Kidney capillary endothelial cell (primary cell): ENCODE results near the gene MDM1.

Source experiments
- DNase-seq: peaks from one replicate; pipeline ENCODE4 v3.0.0-alpha.2; 2018; ENCODE audit warnings: low spot score

The MDM1 gene

DNA sequence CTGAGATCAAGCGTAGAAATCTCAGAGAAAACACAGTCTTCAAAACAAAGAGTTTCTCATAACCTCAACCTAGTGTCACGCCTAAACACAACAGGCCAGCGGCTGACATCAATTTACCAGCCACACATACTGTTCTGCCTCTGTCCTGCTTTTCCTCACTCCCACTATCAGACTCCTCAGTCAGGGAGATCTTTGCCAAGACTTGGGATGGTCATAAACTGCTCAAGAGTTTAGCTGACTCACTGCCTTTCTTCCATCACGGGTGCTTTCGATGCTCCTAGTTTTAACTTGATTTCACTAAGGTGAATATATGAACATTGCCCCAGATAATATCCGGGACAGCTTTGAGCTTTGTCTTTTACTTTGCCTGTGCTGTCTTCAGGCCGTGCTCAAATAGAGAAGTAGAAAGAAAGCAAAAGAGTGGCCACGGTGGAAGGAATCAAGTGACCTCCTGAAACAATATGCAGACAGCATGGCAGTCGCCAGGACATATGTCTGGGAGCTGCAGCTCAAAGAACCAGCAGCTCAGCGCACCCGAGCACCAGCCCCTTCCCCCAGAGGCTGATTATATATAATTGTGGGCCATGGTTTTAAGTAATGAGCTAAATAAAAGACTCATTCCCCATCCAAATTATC is 12.1 kb downstream of the MDM1 start:
- DNase-seq: no peak

DNA sequence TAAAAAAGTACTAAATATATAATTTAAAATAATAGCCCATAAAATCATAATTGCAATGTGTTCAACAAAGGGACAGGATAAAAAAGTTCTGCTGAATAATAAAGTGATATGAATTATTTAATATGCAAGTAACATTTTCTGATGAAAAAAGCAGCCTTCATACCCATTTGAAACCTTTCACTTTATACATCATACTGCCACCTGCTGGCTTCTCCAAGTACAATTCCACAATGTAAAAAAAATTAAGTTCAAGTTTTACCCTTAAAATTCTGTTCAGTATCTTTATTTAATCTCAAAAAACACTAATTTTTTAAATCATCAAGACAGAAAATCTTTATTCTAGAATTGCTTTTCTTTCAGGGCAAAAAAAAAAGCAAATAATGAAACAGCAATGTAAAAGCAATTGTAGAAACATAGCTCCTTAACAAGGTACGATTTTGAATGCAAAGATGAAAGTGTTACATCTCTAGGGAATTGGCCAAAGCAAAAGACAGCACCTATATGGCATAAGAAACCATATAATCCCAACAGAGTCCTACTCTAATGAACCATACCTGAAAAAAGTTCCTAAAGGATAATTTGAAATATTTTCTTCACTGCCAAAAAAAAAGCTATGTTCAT is 15.0 kb downstream of the MDM1 start:
- peak; percentile 48 for DNase-seq

DNA sequence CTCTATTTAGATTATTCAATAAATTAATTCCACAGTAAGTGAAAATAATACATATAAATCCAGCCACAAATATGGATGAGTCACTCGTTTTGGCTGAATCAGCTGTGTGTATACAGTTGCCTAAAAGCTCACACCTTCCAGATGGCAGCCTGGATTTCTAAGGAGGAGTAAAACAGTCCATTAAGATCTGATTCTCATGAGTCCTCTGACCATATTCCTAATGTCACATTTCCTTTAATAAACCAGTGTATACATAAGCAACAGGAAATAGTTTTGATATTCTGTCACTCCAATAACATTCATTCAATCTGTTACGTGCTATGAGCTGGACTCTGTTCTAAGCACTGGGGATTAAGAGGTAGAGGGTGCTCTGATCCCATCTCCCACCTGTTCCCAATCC is 21.8 kb downstream of the MDM1 start:
- DNase-seq: peak; percentile 40

DNA sequence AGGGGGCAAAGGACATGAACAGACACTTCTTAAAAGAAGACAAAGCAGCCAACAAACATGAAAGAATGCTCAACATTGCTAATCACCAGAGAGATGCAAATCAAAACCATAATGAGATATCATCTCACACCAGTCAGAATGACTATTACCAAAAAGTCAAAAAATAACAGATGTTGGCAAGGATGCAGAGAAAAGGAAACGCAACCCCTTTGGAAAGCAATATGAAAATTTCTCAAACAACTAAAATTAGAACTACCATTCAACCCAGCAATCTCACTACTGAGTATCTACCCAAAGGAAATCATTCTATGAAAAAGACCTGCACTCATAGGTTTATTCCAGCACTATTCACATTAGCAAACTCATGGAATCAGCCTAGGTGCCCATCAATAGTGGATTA is 25.6 kb downstream of the MDM1 start:
- no peak for DNase-seq

DNA sequence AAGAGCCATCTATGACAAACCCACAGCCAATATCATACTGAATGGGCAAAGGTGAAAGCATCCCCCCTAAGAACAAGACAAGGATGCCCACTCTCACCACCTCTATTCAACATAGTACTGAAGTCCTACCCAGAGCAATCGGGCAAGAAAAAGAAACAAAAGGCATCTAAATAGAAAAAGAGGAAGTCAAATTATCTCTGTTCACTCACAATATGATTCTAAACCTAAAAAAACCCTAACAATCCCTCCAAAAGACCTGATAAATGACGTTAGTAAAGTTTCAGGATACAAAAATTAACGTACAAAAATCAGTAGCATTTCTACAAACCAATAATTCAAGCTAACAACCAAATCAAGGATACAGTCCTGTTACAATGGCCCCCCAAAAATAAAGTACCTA is 26.9 kb downstream of the MDM1 start:
- no peak for DNase-seq

GRCh38 chr12:68304626-68305025 is 27.5 kb downstream of the MDM1 start:
- DNase-seq: peak; percentile 56

- no peak for DNase-seq
Observed at GRCh38 chr12:68303850-68304249, 28.3 kb downstream of the MDM1 start.

DNA sequence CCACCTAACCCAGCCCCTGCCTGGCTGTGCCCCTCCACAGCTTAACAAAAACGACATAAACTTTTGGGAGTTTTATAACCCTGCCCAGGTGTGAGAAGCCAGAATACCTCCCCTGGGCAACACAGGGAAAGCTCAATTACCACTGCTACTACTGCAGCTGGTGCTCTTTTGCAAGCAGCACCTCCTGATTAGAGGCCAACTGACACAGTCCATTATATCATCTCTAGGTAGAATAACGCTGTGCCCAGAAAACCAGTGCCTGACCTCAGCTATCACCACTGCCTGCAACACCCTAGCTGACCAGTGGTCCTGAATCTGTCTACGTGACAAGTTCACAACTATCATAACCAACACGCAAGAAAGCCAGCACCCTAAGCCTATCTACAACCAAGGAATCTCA is 34.2 kb downstream of the MDM1 start:
- no peak for DNase-seq

- no peak for DNase-seq
Observed at GRCh38 chr12:68294251-68294650, 37.9 kb downstream of the MDM1 start.

DNA sequence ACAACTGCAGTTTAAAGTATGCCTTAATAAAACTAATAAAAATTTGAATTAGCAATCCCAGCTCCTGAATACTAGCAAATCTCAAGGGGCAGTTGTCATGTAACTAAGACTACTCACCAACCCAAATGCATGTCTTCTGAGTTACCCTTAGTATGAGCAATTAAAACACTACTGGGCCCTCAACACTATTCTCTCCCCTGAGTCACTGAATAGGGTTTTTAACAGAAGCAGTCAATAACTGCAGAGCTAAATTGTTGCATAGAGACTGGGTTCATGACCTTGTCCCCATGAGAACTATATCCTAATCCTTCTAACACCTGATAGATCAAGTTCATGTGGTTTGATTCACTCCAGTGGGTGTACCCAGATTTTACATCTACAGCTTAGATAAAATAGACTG is 38.8 kb downstream of the MDM1 start:
- DNase-seq: no peak

- no peak for DNase-seq
Observed at GRCh38 chr12:68292151-68292943, 39.8 kb downstream of the MDM1 start.

GRCh38 chr12:68291396-68292036 is 40.6 kb downstream of the MDM1 start:
- DNase-seq: no peak

GRCh38 chr12:68290126-68290525 is 42.0 kb downstream of the MDM1 start:
- DNase-seq: no peak

DNA sequence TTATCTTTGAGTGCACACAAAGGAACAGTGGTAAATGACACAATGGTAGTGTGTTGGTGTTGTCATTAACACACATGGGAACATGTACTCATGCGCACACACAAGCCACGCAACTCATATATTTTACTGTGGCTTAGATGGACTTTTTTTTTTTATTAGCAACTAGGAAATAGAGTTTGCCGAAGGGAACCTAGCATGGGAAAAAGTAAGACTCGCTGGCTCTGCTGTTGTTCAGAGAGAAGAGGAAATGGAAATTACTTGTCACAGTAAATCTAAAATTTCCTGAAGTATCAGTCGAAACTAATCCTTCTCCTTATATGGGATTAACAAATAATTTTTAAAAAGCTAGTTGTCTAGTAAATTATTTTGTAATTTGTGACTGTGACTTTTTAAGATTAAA is 45.1 kb downstream of the MDM1 start:
- no peak for DNase-seq

GRCh38 chr12:68286396-68286795 is 45.8 kb downstream of the MDM1 start:
- DNase-seq: no peak

DNA sequence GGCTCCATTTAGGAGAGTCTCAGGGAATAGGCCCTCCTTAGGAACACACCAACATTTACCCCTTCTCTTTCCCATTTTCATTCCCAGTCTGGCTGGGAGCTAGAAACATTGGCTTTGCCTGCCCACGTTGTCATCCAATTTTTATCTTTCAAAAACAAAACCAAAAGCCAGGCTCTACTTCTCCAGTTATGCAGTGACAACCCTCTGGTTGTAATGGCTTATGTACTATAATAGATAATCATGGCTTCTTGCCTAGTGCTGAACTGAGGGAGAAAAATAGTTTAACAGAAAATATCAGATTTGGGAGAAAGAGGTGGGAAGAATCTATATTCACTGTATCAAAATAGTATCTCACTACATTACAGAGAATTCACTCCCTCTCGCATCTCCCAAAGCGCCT is 46.6 kb downstream of the MDM1 start:
- no peak for DNase-seq

GRCh38 chr12:68281322-68282077 is 50.7 kb downstream of the MDM1 start:
- no peak for DNase-seq

- no peak for DNase-seq
Observed at GRCh38 chr12:68280240-68280639, 51.9 kb downstream of the MDM1 start.

DNA sequence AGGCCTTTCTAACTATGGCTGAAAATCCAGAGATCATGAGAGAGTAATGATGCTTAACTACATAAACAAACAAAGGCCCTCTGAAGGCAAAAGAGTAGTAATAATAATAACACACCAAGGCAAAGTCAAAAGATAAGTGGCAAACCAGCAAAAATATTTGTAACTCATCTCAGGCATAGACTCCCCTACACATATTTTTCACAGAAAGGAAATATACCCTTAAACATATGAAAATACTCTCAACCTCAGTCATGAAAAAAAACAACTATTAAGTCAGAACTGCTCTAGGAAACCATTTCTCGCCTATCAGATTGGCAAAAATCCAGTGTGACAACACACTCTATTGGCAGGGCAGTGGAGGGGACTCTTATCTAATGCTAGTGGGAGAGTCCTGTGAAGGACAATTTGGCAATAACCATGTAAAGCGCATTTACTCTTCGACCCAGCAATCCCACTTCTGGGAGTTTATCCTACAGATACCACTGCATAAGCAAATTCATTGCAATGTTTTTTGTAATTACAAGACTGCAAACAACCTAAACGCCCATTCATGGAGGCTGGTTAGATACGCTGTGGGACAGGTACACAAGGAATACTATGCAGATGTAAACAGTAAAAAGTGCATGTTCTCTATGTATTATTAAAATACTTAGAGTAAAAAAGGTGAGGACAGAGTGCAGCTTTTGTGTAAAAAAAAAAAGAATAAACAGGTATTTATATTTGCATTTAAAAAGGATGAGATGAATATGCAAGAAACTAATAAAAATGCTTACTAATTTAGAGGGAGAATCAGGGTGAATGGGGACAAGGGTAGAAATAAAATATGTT is 52.7 kb downstream of the MDM1 start:
- no peak for DNase-seq

DNA sequence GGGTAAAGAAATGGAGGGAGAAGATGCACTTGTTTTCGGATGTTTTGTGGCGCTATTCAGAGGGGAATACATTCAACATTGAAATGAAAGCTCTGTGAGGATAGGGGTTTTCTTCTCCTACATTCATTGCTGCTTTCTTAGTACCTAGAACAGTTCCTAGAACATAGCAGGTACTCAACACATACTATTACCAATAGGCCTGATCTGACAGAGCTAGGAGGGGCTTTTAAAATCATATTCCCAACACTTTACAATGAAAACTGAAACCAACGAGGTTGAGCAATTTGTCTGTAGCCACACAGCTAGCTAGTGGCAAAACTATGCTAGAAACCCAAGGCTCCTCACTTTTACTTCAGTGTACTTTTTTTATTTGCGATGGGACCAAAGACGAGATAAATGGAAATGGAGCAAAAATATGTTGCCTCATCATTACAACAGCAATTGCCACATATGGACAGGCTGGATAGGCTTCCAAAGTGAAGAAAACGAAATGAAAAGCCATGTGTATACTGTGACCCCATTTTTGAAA is 55.7 kb downstream of the MDM1 start:
- no peak for DNase-seq

GRCh38 chr12:68272732-68273131 is 59.4 kb downstream of the MDM1 start:
- no peak for DNase-seq
